Nephron (organoid): ENCODE data around the gene NCAPH2.

Experiments
- H3K27ac Mint-ChIP-seq, 3 experiments: 2 replicates each; pipeline ENCODE4 v1.8.0; 2020; ENCODE audit warnings: mixed read lengths in 3 of 3, mild to moderate bottlenecking in 2 of 3, moderate library complexity in 1 of 3
- H3K27me3 Mint-ChIP-seq: 2 replicates; pipeline ENCODE4 v1.8.0; 2021; ENCODE audit warnings: low read depth, mild to moderate bottlenecking, moderate library complexity, mixed read lengths
- H3K36me3 Mint-ChIP-seq: 2 replicates; pipeline ENCODE4 v1.8.0; 2020; ENCODE audit warnings: low read depth, mixed read lengths
- H3K4me1 Mint-ChIP-seq: 2 replicates; pipeline ENCODE4 v1.8.0; 2020; ENCODE audit warnings: mixed read lengths
- H3K4me3 Mint-ChIP-seq, 3 experiments: 2 replicates each; pipeline ENCODE4 v1.8.0; 2020; ENCODE audit warnings: mild to moderate bottlenecking in 3 of 3, mixed read lengths in 3 of 3, moderate library complexity in 2 of 3
- H3K9me3 Mint-ChIP-seq: 2 replicates; pipeline ENCODE4 v1.8.0; 2020; ENCODE audit warnings: mixed read lengths
- CTCF ChIP-seq, 3 experiments: fragments of 200-600 bp; sonication (generic); IDR thresholded peaks; one replicate each; pipeline ENCODE4 v1.5.0; 2021; ENCODE audit warnings: antibody characterized with exemption in 3 of 3; ENCODE audit not compliant: unreplicated experiment in 3 of 3

The NCAPH2 gene

GRCh38 chr22:50571264-50572175 lies 63.5 kb downstream of the NCAPH2 start:
- Mint-ChIP-seq H3K36me3 (peaks cover 22% of the 10 kb centered on the region), H3K27ac (no peak overlapping the region), H3K4me1 (no peaks in the 10 kb centered on the region), H3K4me3 (no peak overlapping the region), H3K27me3 (no peaks in the 10 kb centered on the region), H3K9me3 (no peaks in the 10 kb centered on the region)
- TF ChIP-seq CTCF (IDR thresholded peaks at IDR 0.05; ENCODE audit: unreplicated experiment in 3 of 3), result no peak

GRCh38 chr22:50572965-50573364 lies 64.9 kb downstream of the NCAPH2 start:
- no peaks in the 10 kb centered on the region for H3K9me3 Mint-ChIP-seq
- no peak overlapping the region for H3K27ac Mint-ChIP-seq
- no peak overlapping the region for H3K4me3 Mint-ChIP-seq
- no peaks in the 10 kb centered on the region for H3K4me1 Mint-ChIP-seq
- peaks cover 18% of the 10 kb centered on the region for H3K36me3 Mint-ChIP-seq
- no peak for TF ChIP-seq CTCF (IDR thresholded peaks at IDR 0.05; ENCODE audit: unreplicated experiment in 3 of 3)
- no peaks in the 10 kb centered on the region for H3K27me3 Mint-ChIP-seq

- Mint-ChIP-seq H3K4me3 (no peak overlapping the region), H3K27me3 (no peaks in the 10 kb centered on the region), H3K4me1 (no peaks in the 10 kb centered on the region), H3K27ac (no peak overlapping the region), H3K36me3 (peaks cover 18% of the 10 kb centered on the region), H3K9me3 (no peaks in the 10 kb centered on the region)
- TF ChIP-seq CTCF (IDR thresholded peaks at IDR 0.05; ENCODE audit: unreplicated experiment in 3 of 3), result no peak
These were observed 65.7 kb downstream of the NCAPH2 start for GRCh38 chr22:50573491-50574382.

GRCh38 chr22:50574383-50574755 lies 66.3 kb downstream of the NCAPH2 start:
- H3K9me3 Mint-ChIP-seq, result no peaks in the 10 kb centered on the region
- no peak for TF ChIP-seq CTCF (IDR thresholded peaks at IDR 0.05; ENCODE audit: unreplicated experiment in 3 of 3)
- no peaks in the 10 kb centered on the region for H3K4me1 Mint-ChIP-seq
- no peak overlapping the region for H3K27ac Mint-ChIP-seq
- no peak overlapping the region for H3K4me3 Mint-ChIP-seq
- no peaks in the 10 kb centered on the region for H3K27me3 Mint-ChIP-seq
- peaks cover 16% of the 10 kb centered on the region for H3K36me3 Mint-ChIP-seq
